ENCODE results near the gene MPPED1. TPM values are rescaled to one million over a fixed set of nuclear protein-coding genes. Genes with fewer than 3 reads are reported as not detected.

Gene MPPED1
- total RNA-seq, 1 donor from 2014 or later, result 2.5 TPM

GRCh38 chr22:43438666-43439347 is 27.0 kb downstream of the MPPED1 start:
- DNase-seq (ENCODE audit: low spot score) (no peak), ATAC-seq (no peak)
- intact Hi-C loops (cut with DNase I), result no loop called here

GRCh38 chr22:43439368-43440103 is 27.7 kb downstream of the MPPED1 start:
- peak; percentile 50 for DNase-seq (ENCODE audit: low spot score)

GRCh38 chr22:43440104-43440387 is 28.2 kb downstream of the MPPED1 start:
- no peak for DNase-seq (ENCODE audit: low spot score)
- no peak for ATAC-seq
- intact Hi-C loops (cut with DNase I), result no loop called here

More at GRCh38 chr22:43439368-43440103, 27.7 kb downstream of the MPPED1 start:
- ATAC-seq, result no peak
- intact Hi-C loops (cut with DNase I), result no loop called here

DNA sequence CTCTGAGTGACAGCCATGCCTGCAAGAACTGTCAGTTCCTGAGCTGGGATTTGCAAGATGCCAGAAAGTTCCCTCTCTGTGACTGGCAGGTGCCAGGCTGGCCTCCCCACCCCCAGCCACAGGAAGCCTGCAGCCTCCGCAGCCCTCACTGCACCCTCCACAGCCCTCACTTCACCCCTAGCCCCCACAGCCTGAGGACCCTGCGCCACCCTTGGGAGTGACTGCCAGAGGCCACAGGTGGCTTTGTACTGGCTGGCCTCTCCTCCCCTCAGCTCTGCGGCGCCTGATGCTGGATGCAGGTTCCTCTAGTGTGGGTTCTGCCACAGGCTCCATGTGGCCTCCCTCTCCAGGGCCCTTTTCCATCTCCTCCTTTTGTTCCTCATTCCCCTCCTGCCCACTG is 28.7 kb downstream of the MPPED1 start:
- peak; percentile 34 for DNase-seq (ENCODE audit: low spot score)
- intact Hi-C loops (cut with DNase I), result no loop called here
- no peak for ATAC-seq

DNA sequence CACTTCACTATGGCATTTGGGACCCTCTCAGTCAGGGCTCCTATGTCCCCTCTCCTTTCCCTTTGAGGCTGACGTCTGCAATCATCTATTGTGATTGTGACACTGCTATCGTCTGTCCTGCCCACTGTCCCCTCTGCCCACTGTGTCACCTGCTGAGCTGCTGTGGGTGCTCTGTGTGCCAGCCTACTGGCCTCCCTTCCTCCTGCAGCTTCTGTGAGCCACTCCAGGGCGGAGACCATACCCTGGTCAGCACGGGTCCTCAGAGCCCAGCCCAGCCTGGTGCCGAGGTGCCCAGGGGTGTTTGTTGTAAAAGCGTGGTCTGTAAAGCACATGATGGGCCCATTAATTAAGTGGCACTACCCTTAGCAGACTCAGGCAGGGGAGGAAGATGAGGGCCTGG is 29.4 kb downstream of the MPPED1 start:
- ATAC-seq, result no peak
- DNase-seq (ENCODE audit: low spot score), result peak; percentile 33
- intact Hi-C loops (cut with DNase I), result no loop called here

GRCh38 chr22:43441751-43442150 is 29.9 kb downstream of the MPPED1 start:
- ATAC-seq, result no peak
- DNase-seq (ENCODE audit: low spot score), result peak; percentile 23
- intact Hi-C loops (cut with DNase I), result no loop called here

- ATAC-seq (no peak), DNase-seq (ENCODE audit: low spot score) (peak; percentile 46)
- intact Hi-C loops (cut with DNase I), result no loop called here
These were observed 30.8 kb downstream of the MPPED1 start for GRCh38 chr22:43442386-43443151.

- ATAC-seq (no peak), DNase-seq (ENCODE audit: low spot score) (peak; percentile 25)
- intact Hi-C loops (cut with DNase I), result no loop called here
These were observed 31.3 kb downstream of the MPPED1 start for GRCh38 chr22:43443152-43443471.

- intact Hi-C loops (cut with DNase I), result no loop called here
- peak; percentile 45 for DNase-seq (ENCODE audit: low spot score)
- ATAC-seq, result no peak
These were observed 34.4 kb downstream of the MPPED1 start for GRCh38 chr22:43446037-43446803.

- ATAC-seq, result no peak
- intact Hi-C loops (cut with DNase I), result no loop called here
These were observed 35.1 kb downstream of the MPPED1 start for GRCh38 chr22:43446916-43447315.

DNA sequence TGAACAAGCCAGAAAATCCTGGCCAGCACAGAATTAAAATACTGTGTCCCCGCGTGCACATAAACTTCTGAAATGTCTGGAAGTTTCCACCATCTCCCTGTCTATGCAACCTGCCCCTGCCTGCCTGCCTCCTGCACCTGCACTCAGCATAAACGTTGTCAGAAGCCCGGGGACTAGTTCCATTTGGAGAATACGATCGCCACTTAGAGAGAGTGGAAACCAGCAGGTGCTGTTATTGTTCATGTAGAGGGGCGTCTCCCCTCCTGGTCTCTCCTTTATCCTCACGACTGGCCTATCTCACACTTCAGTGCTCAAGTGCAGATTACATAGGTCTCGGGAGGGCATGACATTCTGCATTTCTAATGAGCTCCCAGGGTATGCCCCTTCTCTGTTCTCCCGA is 35.6 kb downstream of the MPPED1 start:
- intact Hi-C loops (cut with DNase I), result no loop called here
- no peak for ATAC-seq
- DNase-seq (ENCODE audit: low spot score), result peak; percentile 14

More at GRCh38 chr22:43446916-43447315, 35.1 kb downstream of the MPPED1 start:
- peak; percentile 43 for DNase-seq (ENCODE audit: low spot score)

DNA sequence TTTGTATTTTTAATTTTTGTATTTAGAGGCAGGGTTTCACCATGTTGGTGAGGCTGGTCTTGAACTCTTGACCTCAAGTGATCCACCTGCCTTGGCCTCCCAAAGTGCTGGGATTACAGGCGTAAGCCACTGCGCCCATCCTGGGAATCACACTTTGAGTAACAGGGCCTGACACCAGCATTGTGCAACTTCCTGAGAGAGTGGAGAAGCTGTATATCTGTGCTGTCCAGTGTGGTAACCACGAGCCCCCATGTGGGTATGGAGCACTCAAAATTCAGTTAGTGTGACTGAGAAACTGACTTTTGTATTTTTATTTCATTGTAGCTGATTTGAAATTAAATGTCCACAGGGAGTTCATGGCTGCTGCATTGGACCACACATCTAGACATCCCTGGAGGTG is 36.2 kb downstream of the MPPED1 start:
- DNase-seq (ENCODE audit: low spot score), result peak; percentile 33
- intact Hi-C loops (cut with DNase I), result no loop called here
- ATAC-seq, result peak; percentile 81

GRCh38 chr22:43449205-43449830 is 37.5 kb downstream of the MPPED1 start:
- ATAC-seq (no peak), DNase-seq (ENCODE audit: low spot score) (peak; percentile 40)
- intact Hi-C loops (cut with DNase I), result no loop called here

GRCh38 chr22:43449831-43450225 is 38.0 kb downstream of the MPPED1 start:
- ATAC-seq, result no peak
- intact Hi-C loops (cut with DNase I), result no loop called here
- DNase-seq (ENCODE audit: low spot score), result peak; percentile 42

DNA sequence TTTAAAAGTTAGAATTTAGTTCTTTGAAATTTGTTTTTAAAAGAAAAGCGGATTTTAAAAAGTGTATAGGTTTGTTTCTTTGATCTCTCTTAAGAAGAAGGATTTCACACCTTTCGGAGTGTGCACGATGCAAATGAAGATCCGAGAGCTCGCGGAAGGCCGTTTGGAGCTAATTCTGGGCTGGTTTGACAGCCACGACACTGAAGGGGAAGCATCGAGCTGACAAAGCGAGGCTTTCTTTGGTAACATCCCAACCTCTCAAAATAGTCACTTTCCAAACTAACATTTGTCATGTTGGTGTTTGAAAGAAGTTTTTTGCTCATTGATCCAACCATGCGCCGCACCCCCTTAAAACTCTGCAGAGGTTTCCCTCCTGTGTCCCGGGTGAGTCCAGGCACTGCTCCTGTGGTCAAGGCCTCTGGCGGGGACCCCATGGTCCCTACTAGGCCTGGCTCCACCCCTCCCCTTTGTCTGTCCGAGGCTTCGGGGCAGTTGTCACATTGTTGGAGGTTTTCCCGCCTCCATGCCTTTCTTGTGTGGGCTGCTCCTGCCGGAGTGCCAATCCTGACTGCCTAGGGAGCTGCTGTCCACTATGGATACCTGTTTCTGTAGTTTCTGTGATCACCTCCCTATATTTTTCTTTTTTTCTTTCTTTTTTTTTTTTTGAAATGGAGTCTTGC is 39.7 kb downstream of the MPPED1 start:
- DNase-seq (ENCODE audit: low spot score) (peak; percentile 47), ATAC-seq (no peak)
- intact Hi-C loops (cut with DNase I), result no loop called here

GRCh38 chr22:43455846-43456245 is 44.0 kb downstream of the MPPED1 start:
- no peak for DNase-seq (ENCODE audit: low spot score)
- intact Hi-C loops (cut with DNase I), result no loop called here
- no peak for ATAC-seq

GRCh38 chr22:43457002-43457401 is 45.2 kb downstream of the MPPED1 start:
- intact Hi-C loops (cut with DNase I), result no loop called here
- ATAC-seq (no peak), DNase-seq (ENCODE audit: low spot score) (no peak)

- no peak for DNase-seq (ENCODE audit: low spot score)
- ATAC-seq, result no peak
- intact Hi-C loops (cut with DNase I), result no loop called here
These were observed 50.9 kb downstream of the MPPED1 start for GRCh38 chr22:43462701-43463100.

DNA sequence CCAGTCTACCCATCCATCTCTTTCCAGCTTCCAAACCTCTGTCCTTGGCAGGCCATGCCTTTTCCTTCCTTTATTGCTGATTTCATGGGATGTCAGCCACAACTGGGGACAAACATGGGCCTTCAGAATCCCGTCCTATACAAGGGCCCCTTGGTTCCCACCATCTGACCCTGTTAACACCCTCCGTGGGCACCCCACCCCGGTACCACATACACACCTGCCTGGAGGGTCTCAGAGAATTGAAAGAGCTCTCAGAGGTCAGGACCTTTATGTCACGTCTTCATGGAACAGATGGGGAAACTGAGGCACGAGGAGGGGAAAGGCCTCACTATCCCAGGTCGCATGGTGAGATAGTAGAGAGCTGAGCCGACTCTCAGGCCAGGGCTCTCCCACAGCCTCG is 53.0 kb downstream of the MPPED1 start:
- intact Hi-C loops (cut with DNase I), result no loop called here
- DNase-seq (ENCODE audit: low spot score) (no peak), ATAC-seq (no peak)

All from sciatic nerve (tissue), 2 donors.